Activated CD4-positive, CD25-positive, alpha-beta regulatory T cell (primary cell): ENCODE results near the gene PYGM.

Experiments
- DNase-seq, 4 experiments: peaks; one replicate each; lab custom pipeline; 2025; lab: John Stamatoyannopoulos, UW

Gene PYGM

DNA sequence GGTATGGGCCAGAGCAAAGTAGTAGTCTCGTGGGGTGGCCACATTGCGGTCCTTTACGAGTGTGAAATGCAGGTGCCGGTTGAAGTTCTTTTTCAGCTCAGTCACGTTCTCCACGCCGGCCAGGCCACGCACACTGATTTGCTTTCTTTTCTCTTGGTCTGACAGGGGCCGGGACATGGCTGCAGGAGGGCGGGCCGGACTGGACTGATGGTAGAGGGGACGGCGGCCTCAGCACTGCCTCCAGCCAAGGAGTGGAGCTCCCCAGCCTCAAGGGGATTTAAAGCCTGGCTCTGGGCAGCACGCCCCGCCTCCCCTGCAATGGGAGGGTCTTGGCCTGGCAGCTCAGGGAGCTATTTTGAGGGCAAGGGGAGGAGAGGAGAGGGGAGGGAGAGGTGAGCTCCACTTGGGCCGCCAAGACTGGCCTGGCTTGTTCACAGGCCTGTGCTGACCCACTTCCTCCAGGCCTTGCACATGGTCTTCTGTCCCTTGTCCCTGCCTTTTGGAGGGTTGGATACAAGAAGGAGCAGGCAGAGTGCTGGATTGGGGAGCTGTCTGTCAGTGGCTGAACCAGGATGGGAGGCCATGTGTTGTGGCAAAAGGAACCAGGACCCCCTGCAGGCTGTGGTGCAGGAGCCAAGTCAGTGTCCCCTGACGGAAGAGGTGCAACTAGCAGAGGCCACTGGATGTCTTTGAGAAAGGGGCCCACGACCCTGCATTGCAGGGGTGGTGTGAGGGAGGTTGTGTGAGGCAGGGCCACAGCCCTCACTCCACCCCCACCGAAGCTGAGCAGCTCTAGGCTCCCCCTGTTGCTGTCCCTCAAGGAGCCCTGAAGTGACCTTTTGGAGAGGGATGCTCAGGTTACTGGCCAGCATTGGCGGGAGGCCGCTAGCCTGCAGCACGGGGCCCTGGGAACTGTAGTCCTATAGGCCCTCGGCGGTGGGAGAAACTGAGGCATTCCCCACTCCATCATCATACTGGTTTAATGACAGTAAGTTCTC, at the start of gene PYGM:
TSS of gene PYGM (minus strand) at position 253 of the 998 bp plus-strand sequence. CDS start at position 177, 76 bp downstream.
- no peak for DNase-seq

DNA sequence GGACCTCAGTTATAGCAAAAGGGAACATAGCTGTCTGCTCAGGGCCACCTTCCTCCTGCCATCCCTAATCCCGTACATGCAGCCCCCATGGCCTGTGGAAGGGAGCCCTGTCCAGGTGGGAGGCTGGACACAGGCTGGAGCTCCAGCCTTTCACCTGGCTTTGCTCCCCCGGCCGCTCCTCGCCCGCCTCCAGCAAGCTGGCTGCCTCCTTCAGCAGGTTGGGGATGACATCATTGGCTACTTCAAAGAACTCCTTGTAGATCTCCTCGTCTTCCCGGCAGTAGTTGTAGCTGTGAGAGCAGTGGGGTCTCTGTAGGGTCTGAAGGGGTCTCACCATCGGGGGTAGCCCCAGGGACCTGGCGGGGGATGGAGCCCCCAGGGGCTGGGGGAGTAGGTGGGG, 45.7 kb upstream of the PYGM start:
- no peak for DNase-seq

DNA sequence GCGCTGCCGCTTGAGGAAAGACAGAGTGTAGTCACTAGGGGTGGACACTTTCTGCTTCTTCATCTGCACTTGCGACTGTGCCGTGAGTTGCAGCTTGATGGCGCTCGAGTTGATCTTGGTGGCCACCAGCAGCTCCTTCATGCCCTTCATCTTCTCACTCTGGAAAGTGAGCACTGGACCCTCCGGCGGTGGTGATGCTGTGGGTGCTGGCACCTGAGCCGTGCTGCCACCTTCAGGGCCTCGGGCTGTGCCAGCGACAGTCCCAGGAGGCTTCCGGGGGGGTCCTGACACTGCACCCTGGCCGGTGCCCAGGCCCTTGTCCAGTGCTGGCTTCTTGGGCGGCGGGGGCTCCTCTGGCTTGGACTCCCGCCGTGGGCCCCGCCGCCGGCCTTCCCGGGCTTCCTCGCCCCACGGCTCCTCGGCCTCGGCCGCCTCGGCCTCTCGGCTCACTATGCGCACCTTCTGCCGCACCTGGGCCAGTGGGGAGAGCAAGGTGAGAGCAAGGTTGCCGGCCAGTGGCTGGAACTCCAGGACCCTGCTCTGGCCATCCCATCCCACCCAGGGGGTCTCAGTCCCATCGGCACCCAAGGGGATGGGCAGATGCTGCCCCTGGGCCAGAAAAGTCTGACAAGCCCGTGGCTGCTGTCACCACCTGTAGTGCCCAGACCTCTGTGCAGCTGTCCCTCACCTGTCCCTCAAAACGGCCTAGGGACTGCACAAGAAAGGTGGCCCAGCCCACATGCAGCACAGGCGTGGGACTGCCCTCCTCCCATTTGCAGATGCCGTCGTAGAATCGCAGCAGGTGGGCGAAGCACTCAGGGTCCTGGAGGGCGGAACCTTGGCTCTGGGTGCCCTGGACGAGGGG, 44.8 kb upstream of the PYGM start:
- DNase-seq: no peak

DNA sequence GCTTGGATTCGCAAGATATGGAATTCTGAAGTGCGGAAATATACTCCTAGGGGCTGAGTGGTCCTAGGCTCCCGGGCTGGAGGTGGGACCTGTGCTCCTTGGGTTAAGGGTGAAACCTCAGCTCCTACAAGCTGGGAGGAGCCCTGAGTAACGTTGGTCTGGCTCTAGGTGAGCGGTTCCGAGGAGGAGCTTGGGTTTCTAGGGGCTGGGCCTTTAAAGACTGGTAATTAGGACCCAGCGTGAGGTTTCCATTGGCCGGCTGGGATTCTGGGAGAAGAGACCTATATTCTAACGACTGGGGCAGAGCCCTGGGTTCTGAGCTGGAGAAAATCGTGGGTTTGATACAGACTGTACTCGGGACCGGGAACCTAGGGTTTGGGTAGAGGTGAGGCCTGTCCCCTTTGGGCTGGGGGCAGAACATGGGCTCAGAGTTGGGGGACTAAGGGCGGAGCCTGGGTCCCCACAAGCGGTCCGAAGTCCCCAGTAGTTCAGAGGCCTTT, 44.1 kb upstream of the PYGM start:
- no peak for DNase-seq

DNA sequence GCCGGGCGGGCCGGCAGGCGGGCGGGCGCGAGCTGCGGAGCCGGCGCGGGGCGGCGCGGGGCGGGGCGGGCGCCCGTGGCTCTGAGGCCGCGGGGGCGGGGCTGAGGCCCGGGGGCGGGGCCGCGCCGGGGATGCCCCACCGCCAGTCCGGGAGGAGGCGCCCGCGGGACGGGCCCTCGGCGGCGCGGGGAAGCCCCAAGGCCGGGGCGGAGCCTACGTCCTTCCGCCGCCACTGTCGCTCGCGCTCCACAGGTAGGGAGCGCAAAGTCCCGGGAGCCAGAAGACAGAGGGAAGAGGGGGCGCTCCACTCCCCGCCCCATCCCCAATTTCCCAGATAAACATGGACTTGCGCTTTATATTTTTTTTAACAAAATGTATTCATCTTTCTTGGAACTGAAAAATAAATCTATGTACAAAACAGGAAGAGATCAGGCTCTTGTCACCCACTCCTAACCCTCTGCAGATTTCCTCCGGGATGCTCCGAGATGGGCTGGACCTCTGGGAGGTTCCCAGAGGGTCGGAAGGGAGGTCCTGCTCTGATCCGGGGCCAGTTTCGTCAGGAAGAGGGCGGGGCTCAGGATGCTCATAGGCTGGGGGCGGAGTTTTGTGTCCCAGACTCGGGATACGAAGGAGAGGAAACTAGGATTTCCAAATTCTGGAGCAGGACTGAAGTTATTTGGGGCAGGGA, 43.5 kb upstream of the PYGM start, which contains the start of gene MAP4K2:
TSS of gene MAP4K2 (minus strand) at position 57 of the 688 bp plus-strand sequence. CDS start 65 bp downstream, outside the sequence.
- DNase-seq: peak; percentile 63 to 84 (median 76)

DNA sequence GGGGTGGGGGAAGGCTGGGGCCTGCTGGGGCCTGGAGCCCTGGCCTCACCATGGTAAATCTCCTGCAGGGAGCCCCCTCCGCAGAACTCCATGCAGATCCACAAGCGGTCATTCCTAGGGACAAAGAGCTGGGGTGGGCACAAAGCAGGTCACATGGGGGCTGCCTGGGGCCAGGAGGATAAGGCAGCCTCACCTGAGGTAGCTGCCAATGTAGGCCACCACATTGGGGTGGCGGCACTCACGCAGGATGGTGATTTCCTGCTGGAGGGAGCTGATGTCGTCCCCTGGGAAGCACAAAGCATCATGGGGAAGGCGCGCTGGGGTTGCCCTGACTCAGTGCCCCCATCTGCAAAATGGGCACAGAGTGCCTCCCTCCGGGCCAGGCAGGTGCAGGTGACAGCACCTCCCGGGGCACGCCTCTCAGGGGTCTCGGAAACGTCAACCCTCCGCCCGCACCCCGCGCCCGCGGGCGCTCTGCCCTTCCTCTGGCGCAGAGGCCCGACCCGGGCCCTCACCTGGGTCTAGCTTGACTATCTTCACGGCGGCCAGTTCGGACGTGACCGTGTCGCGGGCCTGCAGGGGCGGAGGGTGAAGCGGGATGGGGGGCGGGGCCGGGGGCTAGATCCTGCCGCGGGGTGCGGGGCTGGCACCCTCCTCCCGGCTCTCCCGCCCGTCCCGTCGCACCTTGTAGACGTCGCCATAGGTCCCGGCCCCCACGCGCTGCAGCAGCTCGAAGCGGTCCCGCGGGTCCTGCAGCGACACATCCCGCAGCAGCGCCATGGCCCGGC, 42.8 kb upstream of the PYGM start:
- DNase-seq: peak in 1 of 4 experiments; percentile 51

DNA sequence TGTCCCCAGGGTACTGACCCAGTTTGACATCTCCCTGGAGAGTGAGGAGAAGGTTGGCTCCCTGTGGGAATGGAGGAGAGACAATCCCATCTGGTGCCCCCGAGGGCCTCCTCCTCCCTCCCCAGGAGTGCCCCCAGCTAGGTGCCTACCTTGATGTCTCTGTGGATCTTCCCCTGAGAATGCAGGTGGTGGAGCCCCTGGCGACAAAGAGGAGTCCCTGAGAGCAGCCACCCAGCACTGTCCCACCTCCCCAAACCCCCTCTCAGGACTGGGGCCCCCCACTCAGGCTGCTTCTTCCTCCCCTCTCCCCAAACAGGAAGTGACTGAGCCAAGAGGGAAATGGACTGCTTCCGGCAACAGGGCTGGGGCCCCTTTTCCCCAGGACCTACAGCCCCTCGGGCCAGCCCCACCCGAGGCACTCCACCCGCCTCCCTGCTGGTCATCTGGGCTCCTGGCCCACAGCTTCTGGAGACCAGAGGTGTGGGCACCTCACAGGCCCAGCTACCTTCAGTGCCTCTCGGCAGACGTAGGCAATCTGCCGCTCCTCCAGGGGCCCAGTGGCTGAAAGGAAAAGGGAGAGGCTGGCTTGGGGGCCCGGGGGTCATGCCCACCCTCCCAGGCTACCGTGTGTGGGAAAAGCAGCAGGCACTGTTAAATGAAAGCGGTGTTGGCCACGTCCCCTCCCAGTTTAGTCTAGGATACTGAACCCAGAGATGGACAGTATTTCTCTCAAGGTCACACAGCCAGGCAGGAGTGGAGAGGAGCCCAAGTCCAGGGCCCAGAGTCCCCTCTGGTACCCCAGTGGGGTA, 42.0 kb upstream of the PYGM start:
- DNase-seq: no peak

DNA sequence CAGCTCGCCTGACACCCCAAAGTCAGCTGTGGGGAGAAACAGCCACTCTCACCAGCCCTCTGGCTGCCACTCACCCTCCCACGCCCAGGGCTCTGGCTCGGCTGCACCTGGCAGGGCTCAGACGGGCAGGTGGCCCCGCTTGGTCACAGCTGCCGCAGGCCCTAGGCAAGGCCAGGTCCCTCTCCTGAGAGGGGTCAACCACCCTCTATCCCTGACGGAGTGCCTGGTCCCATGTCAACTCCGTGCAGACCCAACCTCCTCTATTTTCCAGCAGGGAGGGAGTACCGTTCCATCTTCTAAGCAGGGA, 41.3 kb upstream of the PYGM start:
- no peak for DNase-seq

DNA sequence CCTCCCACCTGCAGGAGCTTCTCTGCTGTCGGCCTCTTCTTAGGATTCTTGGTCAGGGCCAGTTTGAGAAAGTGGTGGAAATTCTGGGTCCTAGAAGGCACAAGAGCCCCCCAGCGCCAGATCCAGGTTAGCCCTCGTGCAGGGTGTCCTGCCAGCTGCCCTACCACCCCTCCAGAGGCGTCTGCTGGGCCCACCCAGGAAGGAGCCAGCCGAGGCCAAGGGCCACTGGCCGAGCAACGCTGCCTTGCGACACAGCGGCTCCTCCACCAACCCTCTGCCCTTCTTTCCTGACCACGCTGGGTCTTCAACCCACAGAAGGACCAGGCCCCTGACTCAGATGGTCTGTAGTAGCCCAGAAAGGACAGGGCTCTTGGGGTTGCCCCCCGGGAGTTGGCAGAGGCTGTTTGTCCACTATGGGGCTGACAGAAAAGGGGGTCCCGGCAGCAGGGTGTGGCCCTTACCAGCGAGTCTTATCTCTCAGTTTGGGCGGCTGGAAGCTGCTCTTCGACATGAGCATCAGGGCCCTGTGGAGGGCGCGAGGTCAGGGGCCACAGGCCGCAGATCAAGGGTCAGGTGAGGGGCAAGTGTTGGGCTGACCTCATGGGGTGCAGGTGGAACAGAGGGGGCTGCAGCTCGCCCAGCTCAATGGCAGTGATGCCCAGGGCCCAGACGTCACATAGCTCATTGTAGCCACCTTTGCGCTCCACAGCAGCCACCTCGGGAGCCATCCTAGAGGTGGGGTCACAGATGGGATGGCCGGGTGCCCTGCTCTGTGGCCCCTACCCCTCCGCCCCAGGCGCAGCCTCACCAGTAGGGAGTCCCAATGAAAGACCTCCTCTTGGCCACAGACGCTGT, 40.8 kb upstream of the PYGM start:
- no peak for DNase-seq

DNA sequence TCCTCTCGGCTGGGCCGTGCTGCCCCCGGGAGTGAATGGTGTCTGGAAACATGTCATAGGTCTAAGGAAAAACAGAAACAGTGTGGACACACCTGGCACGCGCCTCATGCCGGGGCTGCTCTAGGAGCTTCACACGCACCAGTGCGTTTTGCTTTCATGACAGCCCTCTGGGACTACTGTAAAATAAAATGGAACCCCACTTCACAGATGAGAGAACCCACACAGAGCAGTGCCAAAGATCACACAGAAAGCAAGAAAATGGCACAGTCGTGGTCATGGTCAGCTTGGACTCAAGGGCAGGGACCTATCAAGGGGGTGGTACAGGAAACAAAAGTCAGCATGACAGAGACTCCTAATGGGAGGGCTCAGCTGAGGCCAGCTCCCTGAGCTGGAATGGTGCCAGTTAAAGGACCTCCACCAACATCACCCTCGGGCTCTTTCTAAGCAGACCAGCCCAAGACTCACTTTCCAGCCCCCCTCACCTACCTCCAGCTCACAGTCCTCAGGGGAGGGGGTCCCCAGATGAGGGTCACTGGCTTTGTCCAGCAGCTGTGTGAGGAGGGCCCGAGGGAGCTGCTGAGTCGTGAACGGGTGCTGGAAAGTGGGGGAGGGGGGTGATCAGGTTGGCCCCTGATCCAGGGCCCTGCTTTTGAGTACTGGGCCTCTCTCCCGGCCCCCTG, 40.0 kb upstream of the PYGM start:
- DNase-seq: no peak

DNA sequence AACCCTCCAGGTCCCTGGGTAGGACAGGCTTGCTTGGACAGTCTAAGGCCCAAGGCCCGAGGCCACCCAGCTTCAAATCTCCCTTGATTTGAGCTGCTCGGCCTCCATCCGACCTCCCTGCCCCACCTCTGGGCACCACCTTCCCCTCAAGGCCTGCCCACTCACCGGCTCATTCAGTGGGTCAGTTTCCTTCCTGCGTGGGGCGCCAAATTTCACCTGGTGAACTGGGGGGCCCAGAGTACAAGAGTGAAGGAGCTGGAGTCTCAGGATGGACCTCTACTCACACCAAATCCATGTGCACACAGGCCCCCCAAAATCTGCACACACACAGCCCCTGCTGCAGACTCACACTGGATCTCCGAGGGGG, 39.5 kb upstream of the PYGM start:
- no peak for DNase-seq

DNA sequence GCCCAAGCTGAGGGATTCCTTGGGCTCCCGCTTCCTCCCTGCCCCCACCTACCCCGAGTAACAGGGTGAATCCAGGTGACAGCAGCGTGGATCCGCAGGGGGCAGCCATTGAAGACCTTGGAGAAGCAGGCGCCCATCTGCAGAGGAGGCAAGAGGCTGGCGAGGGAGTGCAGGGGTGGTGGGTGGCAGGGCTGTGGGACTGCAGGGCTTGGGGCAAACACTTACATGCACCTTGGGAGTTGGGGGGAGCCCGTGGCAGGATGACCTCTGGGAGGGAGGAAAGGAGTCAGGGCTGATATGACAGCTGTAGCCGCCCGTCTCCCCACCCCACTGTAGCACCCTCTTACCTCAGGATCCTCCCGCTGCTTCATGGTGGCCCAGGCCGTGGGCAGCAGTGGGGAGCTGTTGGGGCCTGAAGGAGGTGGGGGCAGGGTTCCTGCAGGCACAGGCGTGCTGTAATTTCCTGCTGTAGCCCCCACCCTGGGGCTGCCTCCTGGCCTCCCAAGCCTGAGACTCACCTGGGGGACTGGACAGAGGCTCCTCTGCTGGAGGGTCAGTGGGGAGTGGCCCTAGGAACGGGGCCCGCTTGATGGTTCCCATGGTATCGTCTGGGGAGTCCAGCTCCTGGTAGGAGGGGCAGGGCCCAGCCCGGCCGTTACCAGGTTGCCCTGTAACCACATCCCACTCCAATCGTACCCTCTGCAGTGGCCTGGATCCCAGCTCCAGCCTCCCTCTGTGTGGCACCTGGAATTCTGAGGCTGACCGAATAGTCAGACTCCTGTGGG, 37.2 kb upstream of the PYGM start:
- DNase-seq: no peak

DNA sequence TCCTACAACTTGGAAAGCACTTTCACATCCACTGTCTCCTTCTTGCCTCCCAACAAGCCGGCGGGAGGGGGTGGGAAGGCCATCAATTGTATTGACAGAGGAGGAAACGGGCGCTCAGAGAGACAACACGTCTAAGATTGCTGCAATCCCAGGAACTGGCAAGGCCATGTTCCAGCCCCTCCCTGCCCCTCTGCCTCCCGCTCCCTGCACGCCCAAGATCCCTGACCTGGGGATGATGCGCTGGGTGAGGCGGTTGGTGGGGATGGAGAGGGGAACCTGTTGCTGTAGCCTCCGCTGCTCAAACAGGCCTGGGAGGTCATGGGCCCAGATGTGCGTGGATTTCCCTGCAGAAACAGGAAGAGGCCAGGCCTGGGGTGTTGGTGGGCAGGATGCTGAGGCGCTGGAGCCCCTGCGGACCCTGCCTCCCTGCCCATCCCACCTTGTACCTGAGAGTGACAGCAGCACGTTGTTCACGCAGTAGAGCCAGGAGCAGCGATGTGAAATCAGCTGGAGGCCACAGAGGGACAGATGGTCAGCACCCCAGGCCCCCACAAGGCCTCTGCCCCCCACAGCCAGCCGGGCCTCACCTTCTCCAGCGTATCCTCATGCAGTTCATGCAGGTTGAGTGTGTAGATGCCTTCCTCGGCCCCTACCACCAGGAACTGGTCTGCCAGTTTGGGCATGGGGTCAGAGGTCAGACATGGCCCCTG, 36.4 kb upstream of the PYGM start:
- DNase-seq: no peak

DNA sequence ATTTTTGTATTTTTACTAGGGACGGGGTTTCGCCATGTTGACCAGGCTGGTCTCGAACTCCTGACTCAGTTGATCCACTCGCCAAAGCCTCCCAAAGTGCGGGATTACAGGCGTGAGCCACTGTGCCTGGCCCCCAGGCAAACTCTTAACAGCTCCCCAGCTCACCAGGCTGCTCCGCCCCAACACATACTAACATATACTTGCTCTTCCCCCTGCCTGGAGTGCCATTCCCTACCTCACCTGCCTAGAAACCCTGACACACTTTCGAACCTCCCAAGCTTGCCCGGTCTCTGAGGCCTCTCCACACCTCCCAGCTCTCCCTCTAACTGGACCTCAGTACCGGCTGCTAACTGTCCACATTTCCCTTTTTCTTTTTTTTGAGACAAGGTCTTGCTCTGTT, 34.8 kb upstream of the PYGM start:
- no peak for DNase-seq

DNA sequence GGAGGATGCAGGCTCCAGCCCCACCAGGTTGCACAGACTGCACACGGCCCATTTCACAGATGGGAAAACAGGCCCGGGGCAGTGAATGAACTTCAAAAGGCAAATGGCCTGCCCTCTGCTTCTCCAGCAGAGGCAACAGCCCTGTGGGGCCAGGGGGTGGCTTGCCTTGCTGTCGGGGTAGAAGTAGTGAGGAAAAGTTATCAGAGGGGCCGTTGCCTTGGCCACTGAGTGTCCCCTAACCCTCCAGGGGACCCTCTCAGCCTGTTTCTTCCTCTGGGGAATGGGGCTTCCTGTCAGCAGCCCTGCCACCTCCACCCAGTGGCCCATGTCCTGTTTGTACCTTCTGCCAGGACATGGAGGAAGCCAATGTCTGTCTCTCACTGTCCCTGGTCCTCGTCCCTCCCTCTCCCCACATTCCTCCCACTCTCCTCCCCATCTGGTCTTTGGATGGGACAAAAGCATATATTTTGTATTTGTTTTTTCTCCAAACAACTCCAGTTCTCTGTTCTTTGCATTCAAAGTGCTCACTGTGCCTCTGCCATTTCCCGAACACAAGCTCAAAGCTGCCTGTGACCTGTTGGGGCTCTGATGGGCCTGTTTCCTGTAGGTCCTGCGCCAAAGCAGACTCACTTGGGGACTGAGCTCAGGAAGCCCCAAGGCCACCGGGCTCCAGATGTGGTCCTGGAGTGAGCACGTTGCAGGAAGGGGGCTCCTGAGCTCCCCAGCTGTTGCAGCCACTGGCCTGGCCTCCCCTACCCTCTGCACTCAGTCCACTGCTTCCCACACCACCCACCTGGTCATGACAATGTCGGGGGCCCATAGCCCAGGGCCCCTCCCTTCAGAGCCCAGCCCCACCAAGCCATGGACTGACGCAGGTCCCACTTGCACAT, 33.7 kb upstream of the PYGM start:
- no peak for DNase-seq

DNA sequence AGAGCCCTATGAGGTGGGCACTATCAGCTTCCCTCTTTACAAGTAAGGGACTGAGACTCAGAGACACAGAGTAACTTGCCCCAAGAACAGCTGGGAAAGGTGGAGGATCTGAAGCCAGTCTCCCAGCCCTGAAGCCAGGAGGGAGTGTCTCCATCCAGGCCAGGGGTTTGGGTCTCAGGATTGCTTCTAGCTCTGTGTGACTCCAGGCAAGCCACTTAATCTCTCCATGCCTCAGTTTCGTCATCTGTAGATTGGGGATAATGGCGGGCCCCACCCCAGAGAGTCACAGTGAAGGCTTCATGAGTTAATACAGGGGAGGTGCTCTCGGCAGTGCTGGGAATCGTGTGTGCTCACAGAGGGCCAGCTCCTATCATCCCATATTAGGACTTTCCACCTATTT, 32.7 kb upstream of the PYGM start:
- no peak for DNase-seq
